GM18858 (cell line): Measurements from ENCODE around the gene ADIRF.
"Not testable (repeated sequence)": the region's sequence is repeated elsewhere in the genome, so short reads cannot be mapped to it uniquely, and the experiment has no call there.

ENCODE experiments used
- ATAC-seq: cut with Tn5 transposase; IDR thresholded peaks from one replicate; pipeline ENCODE4 v1.9.1; 2021; ENCODE audit not compliant: unreplicated experiment

ADIRF gene

DNA sequence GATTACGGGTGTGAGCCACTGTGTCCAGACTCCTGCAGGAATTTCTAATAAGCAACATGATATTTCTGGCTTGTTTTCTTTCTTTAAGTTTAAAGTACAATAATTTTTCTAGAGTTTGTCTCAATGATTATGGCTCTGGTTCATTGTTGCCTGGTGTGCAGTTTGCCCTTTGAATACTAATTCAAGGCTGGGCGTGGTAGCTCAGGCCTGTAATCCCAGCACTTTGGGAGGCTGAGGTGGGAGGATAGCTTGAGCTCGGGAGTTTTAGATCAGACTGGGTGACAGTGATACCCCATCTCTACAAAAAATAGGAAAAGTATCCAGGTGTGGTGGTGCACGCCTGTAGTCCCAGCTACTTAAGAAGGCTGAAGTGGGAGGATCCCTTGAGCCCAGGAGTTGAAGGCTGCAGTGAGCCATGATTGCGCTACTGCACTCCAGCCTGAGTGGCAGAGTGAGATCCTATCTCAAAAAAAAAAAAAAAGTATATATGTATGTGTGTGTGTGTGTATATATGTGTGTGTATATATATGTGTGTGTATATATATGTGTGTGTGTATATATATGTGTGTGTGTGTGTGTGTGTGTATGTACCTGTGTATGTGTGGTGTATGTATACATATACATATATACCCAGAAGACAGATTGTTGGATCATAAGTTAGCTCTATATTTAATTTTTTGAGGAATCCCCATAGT is 8.2 kb downstream of the ADIRF start:
- no peak for ATAC-seq

DNA sequence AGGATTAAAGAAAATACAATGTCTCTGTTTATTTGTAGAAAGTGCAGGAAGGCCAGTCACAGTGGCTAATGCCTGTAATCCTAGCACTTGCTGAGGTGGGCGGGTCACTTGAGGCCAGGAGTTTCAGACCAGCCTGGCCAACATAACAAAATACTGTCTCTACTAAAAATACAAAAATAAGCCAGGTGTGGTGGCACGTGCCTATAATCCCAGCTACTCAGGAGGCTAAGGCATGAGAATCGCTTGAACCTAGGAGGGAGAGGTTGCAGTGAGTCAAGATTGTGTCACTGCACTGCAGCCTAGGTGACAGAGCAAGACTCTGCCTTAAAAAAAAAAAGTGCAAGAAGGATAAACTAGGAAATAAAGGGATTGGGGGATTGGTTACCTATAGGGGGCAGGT is 10.2 kb downstream of the ADIRF start:
- ATAC-seq = not testable (repeated sequence)

DNA sequence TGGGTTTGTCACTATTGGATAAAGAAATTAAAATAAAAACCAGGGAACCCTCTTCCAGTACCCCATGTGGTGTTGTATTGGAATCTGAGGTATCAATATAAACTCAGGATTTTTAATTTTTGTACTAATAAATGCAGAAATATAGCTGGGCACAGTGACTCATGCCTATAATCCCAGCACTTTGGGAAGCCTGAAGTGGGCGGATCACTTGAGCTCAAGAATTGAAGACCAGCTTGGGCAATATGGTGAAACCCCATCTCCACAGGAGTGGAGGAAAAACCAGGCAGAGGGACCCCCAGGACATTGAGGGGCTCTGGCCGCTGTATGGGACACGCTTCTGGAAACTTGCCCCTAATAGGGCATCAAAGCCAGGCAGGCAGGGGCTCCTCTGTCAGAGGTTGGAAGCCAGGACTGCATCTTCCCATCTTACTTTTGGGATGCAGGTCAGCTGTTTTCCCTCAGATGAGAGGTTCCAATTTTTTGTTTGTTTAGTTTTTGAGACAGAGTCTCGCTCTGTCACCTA is 11.1 kb downstream of the ADIRF start:
- ATAC-seq = no peak

DNA sequence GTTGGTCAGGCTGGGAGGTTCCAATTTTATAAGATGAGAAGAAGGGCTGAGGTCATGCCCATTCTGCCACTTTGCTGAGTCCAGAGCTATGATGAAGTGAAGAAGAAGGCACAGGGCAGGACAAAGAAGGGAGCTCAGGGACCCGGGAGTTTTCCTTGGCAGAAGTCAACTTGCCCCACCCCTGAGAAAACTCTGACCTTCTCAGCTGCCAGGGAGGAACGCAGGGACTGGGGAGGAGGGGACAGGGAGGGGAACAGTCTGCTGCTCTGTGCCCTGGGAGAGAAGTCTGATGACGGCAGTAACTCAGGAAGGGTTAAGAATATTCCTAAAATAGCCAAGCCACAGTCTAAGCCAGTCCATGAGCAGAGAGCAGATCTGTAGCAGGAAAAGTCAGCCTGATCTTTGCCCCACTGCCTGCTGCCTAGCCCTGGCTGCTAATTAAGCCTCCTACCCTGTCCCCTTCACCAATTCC is 11.7 kb downstream of the ADIRF start:
- no peak for ATAC-seq

DNA sequence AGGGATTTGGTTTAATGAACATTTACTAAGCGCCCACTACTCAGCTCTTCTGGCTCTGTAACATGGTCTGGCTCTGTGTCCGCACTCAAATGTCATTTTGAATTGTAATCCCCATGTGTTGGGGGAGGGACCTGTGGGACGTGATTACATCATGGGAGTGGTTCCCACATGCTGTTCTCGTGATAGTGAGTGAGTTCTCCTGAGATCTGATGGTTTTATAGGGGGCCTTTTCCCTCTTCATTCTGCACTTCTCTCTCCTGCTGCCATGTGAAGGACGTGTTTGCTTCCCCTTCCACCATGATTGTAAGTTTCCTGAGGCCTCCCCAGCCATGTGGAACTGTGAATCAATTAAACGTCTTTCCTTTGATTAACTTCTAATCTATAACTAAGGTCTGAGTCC is 12.7 kb downstream of the ADIRF start:
- ATAC-seq = not testable (repeated sequence)

DNA sequence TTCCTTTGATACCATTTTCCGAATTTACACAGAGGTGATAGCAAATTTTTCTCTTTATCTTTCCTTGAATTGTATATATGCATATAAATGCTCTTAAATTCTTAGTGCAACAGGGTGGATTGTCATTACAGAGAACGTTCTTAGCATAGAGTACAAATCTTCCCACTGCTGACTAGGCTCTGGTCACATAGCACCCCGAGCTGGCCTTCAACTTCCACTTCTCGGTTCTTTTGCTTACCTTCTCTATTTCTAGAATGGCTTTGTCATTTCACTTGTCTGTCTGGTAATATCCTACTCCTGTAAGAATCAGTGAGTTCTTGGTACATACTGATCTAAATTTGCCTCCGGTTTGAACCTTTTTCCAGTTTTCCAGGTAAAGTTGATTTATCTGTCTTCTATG is 13.4 kb downstream of the ADIRF start:
- ATAC-seq = no peak

DNA sequence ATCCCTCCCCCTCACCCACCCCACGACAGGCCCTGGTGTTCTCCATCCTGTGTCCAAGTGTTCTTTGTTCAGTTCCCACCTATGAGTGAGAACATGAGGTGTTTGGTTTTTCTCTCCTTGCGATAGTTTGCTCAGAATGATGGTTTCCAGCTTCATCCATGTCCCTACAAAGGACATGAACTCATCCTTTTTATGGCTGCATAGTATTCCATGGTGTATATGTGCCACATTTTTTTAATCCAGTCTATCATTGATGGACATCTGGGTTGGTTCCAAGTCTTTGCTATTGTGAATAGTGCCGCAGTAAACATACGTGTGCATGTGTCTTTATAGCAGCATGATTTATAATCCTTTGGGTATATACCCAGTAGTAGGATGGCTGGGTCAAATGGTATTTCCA is 16.2 kb downstream of the ADIRF start:
- ATAC-seq = not testable (repeated sequence)

DNA sequence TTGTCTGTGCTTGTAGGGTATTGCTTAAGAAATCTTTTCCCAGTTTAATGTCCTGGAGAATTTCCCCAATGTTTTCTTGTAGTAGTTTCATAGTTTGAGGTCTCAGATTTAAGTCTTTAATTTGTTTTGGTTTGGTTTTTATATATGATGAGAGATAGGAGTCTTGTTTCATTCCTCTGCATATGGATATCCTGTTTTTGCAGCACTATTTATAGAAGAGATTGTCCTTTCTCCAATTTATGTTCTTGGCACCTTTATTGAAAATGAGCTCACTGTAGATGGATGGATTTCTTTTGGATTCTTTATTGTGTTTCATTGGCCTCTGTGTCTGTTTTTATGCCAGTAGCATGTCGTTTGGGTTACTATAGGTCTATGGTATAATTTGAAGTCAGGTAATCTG is 20.2 kb downstream of the ADIRF start:
- no peak for ATAC-seq

DNA sequence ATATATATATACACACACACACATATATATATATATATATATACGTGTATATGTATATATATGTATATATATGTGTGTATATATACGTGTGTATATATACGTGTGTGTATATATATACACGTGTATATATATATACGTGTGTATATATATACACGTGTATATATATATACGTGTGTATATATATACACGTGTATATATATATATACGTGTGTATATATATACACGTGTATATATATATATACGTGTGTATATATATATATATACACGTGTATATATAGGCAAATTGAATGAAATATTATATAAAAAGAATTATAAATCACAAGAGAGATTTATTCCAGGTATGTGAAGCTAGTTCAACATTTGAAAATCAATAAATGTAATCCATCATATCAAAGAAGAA is 23.1 kb downstream of the ADIRF start:
- not testable (repeated sequence) for ATAC-seq

DNA sequence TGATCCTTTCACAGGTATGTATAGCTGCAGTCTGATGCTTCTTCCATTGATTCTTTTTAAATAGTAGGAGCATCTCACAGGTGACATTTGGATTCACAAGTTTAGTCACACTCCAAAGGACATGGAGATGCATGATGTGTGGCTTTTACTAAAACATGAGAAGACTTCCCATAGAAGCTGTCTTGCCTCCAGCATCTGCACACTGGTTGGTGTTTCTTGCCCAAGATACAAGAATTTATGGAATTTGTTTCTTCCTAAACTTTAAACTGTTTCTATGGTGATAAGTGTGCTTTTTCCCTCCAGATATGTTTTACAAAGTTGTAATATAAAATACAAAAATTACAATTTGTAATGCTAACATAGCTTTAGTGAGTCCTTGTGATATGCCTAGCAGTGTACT is 24.2 kb downstream of the ADIRF start:
- ATAC-seq = no peak

DNA sequence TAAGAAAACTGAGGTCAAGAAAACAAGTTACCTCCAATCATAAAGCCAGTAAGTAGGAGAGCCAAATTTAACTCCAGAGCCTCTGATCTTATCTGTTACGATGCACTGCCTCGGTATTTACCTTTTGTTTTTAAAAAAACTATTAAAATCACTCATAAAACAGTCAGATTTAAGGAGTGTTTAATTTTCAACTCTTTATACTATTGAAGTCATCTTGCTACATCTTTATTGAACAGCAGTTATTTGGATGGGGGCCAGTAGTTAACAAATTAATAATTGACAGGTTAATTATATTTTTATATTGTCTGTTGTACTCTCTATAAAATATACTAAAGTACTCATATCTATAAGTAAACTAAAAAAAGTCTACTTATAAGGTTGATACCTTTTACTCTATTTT is 24.6 kb downstream of the ADIRF start:
- no peak for ATAC-seq

DNA sequence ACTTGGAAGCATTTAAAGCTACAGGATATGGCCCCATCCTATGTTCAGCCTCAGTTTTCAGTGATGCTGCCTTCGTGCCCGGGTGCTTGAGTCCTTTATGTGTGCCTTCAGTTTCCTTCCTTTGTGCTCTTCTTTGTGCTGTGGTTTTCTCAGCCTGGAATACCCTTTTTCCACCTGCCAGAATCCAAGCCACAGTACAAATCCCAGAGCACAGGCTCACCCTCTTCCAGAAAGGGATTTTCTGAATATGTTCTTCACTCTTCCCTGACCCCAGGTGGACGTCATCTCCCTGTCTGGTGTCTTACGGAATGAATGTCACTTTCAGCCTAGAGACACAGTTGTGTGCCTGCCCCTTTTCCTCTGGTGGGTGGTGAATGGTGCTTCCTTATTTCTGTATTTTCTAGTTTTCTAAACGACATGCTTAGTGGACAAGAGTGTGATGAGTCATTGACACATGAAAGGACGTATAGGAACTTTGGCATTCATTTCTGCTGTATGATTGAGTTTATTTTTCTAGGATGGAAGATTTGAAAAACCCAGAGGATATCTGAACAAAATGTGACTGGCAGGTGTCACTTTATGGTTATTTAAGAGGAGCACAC is 31.6 kb downstream of the ADIRF start:
- not testable (repeated sequence) for ATAC-seq

DNA sequence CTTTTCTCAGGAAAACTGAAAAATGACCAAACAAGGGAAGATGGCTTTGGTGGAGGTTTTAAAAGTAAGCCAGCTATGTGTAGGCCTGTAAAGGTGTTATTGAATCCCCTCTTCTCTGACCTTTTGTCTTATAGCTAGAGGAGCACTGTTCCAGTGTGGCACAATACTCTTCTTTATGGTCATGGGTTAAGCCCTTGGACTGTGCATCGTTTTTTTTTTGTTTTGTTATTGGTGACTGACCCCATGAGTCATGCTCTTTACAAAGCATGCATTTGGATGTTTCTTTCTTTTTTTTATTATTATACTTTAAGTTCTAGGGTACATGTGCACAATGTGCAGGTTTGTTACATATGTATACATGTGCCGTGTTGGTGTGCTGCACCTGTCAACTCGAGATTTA is 32.2 kb downstream of the ADIRF start:
- no peak for ATAC-seq

DNA sequence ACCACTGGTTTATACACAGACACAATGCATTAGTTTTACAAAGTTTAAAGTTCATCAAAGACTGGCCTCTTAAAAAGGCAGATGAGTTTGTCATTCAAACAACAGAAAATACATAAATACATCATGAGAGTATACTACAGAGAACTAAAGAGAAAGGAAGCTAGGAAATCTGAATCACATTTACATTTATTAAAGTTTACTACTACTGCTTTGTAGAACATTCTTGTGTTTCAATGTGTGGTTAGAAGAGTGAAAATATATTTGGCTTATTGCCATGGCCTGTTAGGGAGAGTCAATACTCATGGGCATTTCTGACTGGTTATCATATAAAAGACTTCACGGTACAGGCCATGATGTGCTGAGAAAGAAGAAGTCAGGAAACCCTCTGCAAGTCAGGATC is 38.8 kb downstream of the ADIRF start:
- not testable (repeated sequence) for ATAC-seq

DNA sequence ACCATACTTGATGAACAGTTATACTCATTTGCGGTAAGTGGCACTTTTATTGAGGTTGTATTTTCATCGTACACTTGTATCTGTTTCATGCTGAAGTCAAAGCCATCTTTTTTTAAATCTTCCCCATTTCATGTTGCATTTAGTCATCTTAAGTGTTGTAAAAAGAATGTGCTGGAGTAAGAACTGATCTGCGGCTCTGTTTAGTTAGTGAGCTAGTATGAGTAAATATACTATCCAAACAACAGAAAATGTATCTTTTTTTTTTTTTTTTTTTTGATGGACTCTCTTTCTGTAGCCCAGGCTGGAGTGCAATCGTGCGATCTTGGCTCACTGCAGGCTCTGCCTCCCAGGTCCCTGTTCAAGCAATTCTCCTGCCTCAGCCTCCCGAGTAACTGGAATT is 39.4 kb downstream of the ADIRF start:
- ATAC-seq = not testable (repeated sequence)

DNA sequence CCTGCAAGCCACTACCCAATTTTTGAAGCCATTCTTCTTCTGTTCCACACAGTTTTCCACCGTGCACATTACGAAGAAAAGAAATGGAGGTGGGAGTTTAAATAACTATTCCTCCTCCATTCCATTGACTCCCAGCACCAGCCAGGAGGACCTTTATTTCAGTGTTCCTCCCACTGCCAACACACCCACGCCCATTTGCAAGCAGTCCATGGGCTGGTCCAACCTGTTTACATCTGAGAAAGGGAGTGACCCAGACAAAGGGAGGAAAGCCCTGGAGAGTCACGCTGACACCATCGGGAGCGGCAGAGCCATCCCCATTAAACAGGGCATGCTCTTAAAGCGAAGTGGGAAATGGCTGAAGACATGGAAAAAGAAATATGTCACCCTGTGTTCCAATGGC is 40.0 kb downstream of the ADIRF start:
- ATAC-seq = not testable (repeated sequence)

DNA sequence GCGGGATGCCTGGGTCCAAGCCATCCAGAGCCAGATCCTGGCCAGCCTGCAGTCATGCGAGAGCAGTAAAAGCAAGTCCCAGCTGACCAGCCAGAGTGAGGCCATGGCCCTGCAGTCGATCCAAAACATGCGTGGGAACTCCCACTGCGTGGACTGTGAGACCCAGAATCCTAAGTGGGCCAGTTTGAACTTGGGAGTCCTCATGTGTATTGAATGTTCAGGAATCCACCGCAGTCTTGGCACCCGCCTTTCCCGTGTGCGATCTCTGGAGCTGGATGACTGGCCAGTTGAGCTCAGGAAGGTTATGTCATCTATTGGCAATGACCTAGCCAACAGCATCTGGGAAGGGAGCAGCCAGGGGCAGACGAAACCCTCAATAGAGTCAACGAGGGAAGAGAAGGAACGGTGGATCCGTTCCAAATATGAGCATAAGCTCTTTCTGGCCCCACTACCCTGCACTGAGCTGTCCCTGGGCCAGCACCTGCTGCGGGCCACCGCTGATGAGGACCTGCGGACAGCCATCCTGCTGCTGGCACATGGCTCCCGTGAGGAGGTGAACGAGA is 40.9 kb downstream of the ADIRF start:
- ATAC-seq = not testable (repeated sequence)

DNA sequence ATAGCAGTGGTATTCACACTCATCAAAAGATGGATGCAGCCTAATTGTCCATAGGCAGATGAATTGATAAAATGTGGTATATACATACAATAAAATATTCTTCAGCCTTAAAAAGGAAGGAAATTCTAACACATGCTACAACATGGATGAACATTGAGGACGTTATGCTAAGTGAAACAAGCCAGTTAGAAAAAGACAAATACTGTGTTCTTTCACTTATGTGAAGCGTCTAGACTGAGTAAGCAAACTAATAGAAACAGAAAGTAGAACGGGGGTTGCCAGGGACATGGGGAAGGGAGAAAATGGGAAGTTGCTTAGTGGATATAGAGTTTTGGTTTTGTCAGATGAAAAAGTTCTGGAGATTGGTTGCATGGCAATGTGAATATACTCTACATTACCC is 45.2 kb downstream of the ADIRF start:
- ATAC-seq = not testable (repeated sequence)

DNA sequence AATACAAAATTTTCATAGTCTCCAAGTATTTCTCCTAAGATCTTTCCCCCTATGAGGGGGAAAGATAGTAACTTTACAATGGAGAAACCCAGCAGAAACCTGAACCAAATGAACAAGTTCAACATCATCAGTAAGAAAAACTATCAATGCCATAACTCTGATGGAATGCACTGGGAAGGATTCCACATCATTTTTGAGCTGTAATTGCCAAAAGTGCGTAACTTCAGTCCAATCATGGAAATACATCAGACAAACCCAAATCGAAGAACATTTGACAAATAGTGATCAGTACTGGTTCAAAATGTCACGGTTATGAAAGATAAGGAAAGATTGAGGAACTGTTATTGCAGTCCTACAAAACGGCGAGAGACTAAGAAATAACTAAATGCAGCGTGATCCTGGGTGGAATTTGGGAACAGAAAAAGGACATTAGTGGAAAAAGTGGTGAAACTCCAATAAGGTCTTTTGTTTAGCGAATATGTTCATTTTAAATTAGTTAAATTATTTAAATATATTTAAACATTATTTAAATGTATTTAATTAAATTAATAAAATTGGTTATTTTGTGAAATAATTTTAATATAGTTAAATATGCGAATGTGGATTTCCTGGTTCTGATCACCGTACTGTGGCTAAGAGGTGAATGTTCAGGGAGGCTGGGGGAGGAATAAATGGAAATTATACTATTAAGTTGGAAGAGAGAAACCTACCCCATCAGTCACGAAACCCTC is 46.9 kb downstream of the ADIRF start:
- ATAC-seq = not testable (repeated sequence)

DNA sequence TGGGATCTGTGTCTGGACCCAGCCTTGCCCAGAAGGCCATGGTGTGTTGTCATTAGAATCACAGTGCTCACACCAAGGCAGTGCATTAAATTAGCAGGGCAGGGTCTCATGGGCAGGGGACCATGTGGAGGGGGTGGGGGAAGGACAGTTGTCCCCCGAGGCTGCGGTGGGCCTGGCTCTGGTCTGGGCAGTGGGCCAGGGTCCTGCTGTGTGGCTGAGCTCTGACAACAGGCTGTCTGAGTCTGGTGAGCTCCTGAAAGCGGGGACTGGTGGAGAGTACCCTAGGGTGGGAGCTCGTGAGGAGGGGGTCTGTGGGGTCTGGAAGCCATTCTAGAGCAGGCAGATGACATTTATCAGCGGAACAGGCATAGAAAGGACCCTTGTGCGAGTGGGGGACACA is 49.8 kb downstream of the ADIRF start:
- not testable (repeated sequence) for ATAC-seq

DNA sequence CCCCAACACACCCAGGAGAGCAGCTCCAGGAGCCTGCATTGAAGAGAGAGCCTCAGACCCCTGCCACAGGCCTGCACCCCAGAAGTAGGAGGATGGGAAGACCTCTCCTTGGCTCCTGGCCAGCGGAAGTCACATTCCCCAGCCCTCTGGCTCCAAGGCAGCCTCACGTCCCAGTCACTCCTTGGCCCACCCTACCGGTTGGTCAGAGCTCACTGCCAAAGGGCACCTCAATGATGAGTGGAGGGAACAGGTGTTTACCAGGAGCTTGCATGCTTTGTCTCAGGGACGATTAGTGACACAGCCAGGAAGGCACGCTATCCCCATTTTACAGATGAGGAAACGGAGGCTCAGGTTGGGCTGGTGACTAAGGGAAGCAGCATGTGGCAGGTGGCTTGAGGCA is 50.8 kb downstream of the ADIRF start:
- ATAC-seq = not testable (repeated sequence)
